ENCODE data around the gene PDE3A. TPM values are rescaled to one million over a fixed set of nuclear protein-coding genes. Genes with fewer than 3 reads are reported as not detected.
A peak's percentile ranks its signal among the peaks of the same experiment; 100 is the strongest.

The PDE3A gene
- total RNA-seq, 1 donor from 2014 or later = 2.4 TPM

GRCh38 chr12:20585913-20586312, 217.6 kb downstream of the PDE3A start:
- no peak for DNase-seq (ENCODE audit: low read depth, low spot score)
- Mint-ChIP-seq H3K4me1 (peaks cover 14% of the 10 kb centered on the region), H3K36me3 (ENCODE audit: low read depth) (no peaks in the 10 kb centered on the region), H3K27ac (ENCODE audit: unreplicated experiment) (no peak overlapping the region), H3K27me3 (ENCODE audit: low read depth) (no peaks in the 10 kb centered on the region), H3K4me3 (no peak overlapping the region), H3K9me3 (no peaks in the 10 kb centered on the region)
- TF ChIP-seq CTCF (conservative IDR thresholded peaks at IDR 0.05) = no peak

- peaks cover 19% of the 10 kb centered on the region for H3K4me1 Mint-ChIP-seq
- no peak for TF ChIP-seq CTCF (conservative IDR thresholded peaks at IDR 0.05)
- H3K36me3 Mint-ChIP-seq (ENCODE audit: low read depth) = no peaks in the 10 kb centered on the region
Observed at GRCh38 chr12:20588042-20588441, 219.7 kb downstream of the PDE3A start.

DNA sequence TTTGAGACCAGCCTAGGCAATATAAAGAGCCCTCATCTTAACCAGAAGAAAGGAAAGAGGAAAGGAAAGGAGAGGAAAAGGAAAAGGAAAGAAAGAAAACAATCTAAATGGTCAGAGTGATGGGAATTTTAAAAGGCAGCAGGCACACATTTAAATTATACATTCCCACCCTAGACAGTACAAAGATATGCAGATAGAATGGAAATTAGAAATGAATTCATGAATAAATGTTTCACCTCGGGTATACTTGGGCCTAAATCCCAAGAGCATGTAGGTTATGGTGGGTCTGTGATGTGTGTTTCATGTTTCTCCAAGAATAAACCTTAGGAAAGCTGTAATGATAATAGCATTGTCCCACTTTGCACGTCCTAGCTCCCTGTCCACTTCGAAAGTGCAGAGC, 222.2 kb downstream of the PDE3A start:
- no peak for DNase-seq (ENCODE audit: low read depth, low spot score)
- Mint-ChIP-seq H3K9me3 (no peaks in the 10 kb centered on the region), H3K27me3 (ENCODE audit: low read depth) (no peaks in the 10 kb centered on the region), H3K4me1 (peaks cover 19% of the 10 kb centered on the region), H3K27ac (ENCODE audit: unreplicated experiment) (no peak overlapping the region), H3K36me3 (ENCODE audit: low read depth) (no peaks in the 10 kb centered on the region), H3K4me3 (no peak overlapping the region)
- TF ChIP-seq CTCF (conservative IDR thresholded peaks at IDR 0.05) = no peak

More at GRCh38 chr12:20588042-20588441, 219.7 kb downstream of the PDE3A start:
- DNase-seq (ENCODE audit: low read depth, low spot score) = no peak
- Mint-ChIP-seq H3K27ac (ENCODE audit: unreplicated experiment) (peak overlapping the region; percentile 60), H3K27me3 (ENCODE audit: low read depth) (no peaks in the 10 kb centered on the region), H3K4me3 (peak overlapping the region; percentile 16), H3K9me3 (no peaks in the 10 kb centered on the region)

DNA sequence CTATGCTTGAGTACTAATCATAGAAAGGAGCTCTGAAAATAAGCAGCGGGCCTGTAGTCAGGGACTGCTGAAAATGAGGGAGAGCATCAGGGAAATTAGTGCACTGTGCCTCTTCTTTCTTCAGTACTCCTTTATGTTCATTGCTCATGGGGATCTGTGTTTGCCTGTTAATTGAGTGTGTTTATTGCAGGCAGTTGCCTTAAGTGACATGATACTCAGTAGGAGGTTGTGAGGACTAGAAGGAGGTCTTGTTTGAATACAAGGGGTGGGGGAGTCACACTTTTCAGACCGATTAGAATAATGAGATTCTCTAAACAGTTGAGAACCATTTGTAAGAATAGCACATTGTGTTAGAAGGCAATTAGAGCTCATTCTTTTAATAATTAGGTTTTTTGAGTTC, 224.2 kb downstream of the PDE3A start:
- Mint-ChIP-seq H3K27me3 (ENCODE audit: low read depth) (no peaks in the 10 kb centered on the region), H3K4me3 (no peak overlapping the region), H3K4me1 (peaks cover 19% of the 10 kb centered on the region), H3K9me3 (no peaks in the 10 kb centered on the region), H3K27ac (ENCODE audit: unreplicated experiment) (no peak overlapping the region), H3K36me3 (ENCODE audit: low read depth) (no peaks in the 10 kb centered on the region)
- no peak for DNase-seq (ENCODE audit: low read depth, low spot score)
- TF ChIP-seq CTCF (conservative IDR thresholded peaks at IDR 0.05) = no peak

- Mint-ChIP-seq H3K9me3 (no peaks in the 10 kb centered on the region), H3K36me3 (ENCODE audit: low read depth) (no peaks in the 10 kb centered on the region), H3K4me3 (no peak overlapping the region), H3K27ac (ENCODE audit: unreplicated experiment) (no peak overlapping the region), H3K4me1 (peaks cover 9% of the 10 kb centered on the region), H3K27me3 (ENCODE audit: low read depth) (no peaks in the 10 kb centered on the region)
- no peak for TF ChIP-seq CTCF (conservative IDR thresholded peaks at IDR 0.05)
- no peak for DNase-seq (ENCODE audit: low read depth, low spot score)
Observed at GRCh38 chr12:20593611-20594010, 225.3 kb downstream of the PDE3A start.

DNA sequence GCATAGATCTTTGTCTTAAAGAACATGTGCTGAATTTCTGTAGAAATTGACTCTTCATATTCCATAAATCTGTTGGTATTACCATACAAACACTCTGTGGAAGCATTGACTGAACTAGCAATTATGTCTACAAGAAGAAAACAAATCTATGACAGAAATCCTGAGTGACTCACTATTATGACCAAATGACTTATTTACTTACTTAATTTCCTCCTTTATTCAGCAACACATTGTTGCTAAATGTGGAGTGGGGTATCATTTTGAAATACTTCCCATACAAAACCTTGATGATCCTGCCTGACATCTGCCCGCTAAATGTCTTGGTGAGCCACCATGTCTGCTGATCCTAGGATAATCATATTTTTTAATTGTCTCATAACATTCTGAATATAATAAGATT, 227.7 kb downstream of the PDE3A start:
- Mint-ChIP-seq H3K27ac (ENCODE audit: unreplicated experiment) (no peak overlapping the region), H3K9me3 (no peaks in the 10 kb centered on the region), H3K4me1 (peaks cover 5% of the 10 kb centered on the region), H3K36me3 (ENCODE audit: low read depth) (no peaks in the 10 kb centered on the region), H3K4me3 (no peak overlapping the region), H3K27me3 (ENCODE audit: low read depth) (no peaks in the 10 kb centered on the region)
- TF ChIP-seq CTCF (conservative IDR thresholded peaks at IDR 0.05) = no peak
- DNase-seq (ENCODE audit: low read depth, low spot score) = no peak

Measured in neural crest cell (in vitro differentiated cells).